ENCODE results near the gene POU6F2. TPM values are rescaled to one million over a fixed set of nuclear protein-coding genes. Genes with fewer than 3 reads are reported as not detected.
"Not testable (repeated sequence)": the region's sequence is repeated elsewhere in the genome, so short reads cannot be mapped to it uniquely, and the experiment has no call there.

POU6F2 gene
- total RNA-seq, 1 donor from 2014 or later = not detected

DNA sequence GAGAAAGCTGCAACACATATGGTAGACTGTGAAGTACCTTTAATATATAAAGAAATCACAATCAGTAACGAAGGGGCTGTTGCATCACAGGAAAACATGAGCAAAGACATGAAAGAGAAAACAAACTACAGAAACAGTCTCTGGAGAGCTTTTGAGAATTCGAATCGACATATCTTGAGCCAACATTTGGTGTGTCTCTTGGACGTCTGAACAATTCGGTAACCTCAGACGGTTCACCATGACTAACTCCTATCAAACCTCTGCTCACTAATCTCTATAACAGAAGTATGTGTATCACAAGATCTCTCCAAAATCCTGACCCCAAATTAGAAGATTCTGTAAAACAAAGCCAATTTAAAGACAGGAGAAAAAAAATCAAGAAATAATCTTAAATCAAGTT, 326.5 kb downstream of the POU6F2 start:
- DNase-seq (ENCODE audit: low read depth in 2 of 2) = no peak

DNA sequence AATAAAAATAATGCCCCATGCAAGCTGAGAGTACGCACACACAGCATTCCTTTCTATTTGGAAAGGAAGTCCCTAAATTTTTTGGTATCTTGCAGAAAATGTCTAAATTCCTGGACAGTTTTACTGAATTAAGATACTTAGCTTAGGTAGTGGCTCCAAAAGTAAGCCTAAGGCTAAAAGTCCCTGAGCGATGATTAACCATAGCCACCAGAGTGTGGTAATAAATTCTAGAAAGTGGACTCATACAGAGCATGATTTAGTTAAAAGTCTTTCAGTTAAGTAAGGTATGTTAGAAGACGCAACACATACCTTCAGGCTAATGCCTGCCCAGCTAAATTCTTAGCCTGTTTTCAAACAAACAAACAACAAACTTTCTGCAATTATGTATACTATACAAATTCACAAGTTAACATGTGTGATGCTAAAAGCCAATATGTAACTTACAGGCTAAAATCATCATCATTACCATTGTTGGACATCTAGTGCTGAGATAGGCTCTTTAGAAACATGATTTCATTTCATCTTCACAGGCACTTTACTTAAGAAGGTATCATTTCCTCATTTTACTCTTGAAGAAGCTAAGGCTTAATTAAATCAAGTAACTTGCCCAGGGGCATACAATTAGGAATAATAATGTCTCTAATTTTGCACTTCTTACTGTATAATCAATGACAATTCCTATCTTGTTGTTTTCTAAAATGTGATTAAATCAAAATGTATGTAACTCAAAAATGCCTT, 327.1 kb downstream of the POU6F2 start:
- no peak for DNase-seq (ENCODE audit: low read depth in 2 of 2)

DNA sequence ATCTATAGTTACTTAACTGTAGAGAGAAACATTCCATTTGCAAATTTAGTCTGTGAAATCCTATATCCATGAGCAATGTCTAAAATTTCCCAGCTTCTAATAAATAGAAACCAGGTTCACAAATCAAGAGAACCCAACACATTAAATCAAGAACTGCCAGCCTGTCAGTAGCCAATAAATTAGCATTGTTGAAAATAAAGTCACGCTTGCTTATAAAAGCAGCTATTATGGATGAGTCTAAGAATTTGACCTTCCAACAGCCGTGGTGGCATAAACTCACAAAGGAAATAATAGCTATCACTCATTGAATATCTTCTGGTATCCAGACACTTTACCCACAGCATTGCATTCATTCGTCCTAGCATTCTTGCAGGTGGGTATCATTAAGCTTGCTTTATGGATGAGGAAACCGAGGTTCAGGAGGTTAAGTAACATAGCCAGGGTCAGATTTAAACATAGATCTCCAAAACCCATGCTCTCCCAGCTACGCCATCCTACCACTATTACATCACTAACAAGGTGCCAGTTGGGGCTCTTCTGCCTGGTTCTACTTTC, 328.4 kb downstream of the POU6F2 start:
- DNase-seq (ENCODE audit: low read depth in 2 of 2) = no peak

DNA sequence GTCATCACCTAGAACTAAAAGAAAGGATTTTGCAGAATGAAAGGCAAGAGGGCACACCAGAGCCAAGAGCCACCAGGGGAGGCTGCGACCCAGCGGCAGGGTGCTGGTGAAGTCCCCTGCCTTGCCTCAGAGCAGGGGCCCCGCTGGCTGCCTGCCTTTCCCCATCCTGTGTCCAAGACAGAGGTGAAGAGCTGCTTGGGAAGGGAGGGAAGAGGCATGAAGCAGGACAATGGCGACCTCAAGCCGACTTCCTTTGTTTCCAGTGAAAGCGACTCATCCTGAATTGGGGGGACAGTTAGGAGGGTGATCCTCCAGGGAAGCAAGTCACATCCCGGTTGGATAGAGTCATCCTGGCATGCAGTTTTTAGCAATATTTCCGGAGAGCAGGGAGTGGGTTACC, 333.0 kb downstream of the POU6F2 start:
- DNase-seq (ENCODE audit: low read depth in 2 of 2) = no peak

DNA sequence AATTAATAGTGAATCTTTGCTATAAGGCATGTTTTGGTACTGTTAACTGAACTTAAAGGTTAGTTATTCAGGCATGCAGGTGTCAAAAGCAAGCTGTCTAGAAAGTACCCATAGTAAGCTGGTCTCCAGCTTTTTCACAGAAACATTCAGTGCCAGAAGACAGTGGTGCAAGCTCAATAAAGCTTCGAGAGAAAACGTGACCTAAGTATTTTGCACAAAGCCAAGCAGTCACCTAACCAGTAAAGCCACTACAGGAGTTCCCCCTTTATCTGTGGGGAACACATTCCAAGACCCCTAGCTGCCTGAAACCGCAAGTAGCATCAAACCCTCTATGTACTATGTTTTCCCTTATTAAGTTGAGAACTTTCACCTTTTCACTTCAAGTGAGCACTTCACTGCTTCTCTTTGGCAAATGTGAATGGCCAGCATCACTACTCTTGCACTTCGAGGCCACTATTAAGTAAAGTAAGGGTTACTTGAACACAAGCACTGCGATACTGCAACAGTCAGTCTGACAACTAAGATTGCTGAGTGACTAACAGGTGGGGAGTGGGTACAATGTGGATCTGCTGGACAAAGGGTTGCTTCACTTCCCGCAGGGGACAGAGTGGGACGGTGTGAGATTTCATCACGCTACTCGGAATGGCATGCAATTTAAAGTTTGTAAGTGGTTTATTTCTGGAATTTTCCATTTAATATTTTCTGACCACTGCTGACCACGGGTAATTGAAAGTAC, 334.7 kb downstream of the POU6F2 start:
- DNase-seq (ENCODE audit: low read depth in 2 of 2) = no peak

DNA sequence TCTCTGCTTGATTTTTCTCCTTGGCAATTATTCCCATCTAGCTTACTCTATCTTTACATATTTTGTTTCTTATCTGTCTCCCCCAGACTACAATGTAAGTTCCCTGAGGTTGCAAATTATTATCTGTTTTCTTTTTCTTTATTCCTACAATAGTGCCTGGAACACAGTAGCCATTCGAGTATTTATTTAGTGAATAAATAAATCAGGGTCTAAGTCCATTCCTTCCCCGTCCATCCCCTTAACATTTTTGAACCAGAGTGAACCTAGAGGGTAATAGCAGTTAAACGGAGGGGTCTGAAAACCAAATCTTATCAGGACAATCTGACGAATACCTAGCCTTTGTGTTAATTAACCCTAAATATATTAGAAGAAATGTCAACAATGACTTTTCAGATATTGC, 335.7 kb downstream of the POU6F2 start:
- DNase-seq (ENCODE audit: low read depth in 2 of 2) = no peak

DNA sequence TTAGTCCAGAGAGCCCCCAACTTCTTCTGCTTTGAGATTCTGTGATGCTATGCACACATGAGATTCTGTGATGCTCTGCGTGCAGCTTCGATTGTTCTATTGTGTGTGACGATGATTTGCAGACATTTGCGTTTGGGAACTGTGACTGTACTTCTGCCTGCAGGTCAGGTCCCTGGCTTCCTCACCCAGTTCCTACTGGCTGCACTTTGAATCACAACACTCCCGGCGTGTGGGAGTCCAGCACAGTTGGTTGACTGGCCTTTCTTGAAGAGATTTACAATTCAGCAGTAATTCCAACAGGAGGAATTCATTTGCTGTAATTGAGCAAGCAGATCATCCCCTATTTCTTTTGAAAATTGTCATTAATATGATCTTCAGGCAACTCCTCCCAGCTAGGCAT, 336.3 kb downstream of the POU6F2 start:
- DNase-seq (ENCODE audit: low read depth in 2 of 2) = no peak

DNA sequence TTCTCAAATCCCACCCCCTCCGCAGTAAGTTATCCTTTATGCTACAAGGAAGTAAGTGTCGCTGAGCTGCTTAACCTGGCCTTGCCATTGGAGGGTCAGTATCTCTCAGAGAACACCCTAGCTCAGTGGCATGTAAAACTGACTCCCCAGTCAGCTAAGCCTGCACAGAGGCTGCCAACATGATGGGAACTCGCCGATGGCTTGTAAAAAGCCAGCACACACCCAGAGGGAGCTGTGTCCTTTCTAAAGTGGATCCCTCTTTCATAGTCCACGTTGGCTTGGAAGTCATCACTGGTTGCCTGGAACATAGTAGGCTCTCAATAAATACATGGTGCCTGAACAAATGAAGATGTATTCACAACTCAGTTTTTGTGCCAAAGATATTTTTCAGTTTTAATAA, 339.4 kb downstream of the POU6F2 start:
- no peak for DNase-seq (ENCODE audit: low read depth in 2 of 2)

DNA sequence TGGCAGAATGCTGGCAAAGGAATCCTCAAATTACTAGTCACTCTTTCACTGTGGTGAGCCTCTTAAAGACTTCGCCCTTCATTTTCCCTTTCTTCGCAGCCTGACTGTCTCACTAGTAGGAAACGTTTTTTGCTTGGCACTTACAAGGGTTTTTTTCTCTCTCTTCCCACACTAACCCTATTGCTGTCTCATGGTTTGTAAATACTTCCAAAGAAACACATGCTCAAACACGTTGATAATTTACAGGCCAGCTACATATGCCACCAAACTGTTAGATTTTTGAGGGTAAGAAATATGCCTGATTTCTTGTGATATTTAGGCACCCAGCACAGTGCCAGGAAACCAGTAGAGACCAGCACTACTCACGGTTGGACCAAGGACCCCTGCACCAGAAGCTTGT, 340.2 kb downstream of the POU6F2 start:
- DNase-seq (ENCODE audit: low read depth in 2 of 2) = no peak

DNA sequence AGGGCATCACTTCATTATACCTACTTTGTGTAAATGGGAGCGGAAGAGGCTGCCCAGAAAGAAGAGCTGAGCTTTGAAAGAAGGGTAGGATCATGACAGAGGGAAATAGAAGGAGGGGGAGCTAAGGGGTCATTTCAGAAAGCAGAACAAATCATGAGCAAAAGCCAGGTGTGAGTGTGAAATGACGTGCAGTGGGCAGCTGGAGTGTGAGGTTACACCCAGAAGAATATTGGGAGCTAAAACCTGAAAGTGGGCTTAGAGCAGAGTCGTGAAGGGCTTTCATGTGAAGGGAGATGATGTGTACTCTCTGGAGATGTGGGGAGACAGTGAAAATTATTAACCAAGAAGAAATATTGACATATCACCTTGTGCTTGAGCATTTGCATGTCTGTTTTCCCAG, 343.5 kb downstream of the POU6F2 start:
- DNase-seq (ENCODE audit: low read depth in 2 of 2) = no peak

DNA sequence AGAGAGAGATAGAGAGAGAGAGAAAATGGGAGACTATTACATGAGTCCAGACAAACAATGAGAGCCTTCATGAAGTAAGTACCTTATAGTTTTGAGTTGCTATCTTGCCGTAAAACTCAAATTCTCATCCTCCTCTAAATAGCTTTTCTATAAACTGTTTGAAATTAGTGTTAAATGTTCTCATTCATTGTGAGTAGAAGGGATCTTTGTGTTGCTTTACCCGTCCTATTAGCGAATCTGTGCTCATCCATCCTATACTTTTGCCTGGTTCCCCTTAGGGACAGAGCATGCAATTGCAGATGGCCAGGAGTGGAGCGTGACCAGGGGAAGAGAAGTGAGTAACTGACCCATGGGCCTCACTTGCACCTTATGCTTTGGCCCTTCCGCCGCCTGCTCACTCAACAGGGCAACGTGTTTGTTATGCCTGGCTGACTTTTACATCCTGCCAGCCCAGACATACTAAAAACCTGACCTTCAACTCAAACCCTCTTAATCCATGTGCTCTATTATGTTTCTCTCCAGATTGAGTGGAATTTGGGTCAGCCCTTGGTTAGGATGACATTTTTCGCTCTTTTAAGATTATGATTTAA, 344.3 kb downstream of the POU6F2 start:
- DNase-seq (ENCODE audit: low read depth in 2 of 2) = no peak

DNA sequence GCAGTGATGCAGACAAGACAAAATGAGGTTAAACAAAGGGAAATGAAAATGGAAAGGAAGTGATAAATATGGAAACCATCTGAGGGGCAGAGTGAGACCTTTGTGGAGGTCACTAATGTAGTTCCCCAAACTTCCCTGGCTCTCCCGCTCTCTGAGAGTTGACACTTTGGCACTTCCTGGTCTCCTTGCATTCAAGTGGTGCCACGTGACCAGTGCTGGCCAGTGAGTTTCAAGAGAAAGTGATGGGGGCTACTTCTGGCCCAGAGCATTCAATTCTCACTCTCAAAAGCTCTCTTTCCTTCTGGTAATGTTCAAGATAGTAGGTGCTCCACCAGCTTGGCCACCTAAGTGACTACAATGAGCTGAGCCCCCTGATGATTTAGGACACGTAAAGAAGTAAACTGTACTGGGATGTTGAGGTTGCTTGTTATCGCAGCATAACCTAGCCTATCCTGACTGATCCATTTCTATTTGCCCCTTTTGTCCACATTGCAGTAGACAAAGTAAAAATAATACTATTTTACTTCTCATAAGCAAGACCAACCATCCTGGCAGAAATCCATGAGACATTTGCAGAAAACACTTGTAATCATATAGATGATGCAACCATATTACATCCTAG, 346.5 kb downstream of the POU6F2 start:
- DNase-seq (ENCODE audit: low read depth in 2 of 2) = no peak

DNA sequence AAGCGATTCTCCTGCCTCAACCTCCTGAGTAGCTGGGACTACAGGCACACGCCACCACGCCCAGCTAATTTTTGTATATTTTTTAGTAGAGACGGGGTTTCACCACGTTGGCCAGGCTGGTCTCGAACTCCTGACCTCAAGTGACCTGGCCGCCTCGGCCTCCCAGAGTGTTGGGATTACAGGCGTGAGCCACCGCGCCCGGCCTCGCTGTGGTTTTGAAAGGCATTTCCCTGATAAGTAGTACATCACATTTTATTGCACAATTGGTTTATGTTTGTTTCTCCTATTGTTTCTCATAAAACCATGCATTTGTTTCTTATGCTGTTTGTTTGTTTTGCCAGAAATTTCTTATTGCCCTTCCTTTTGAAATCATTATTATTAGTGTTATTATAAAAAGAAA, 353.9 kb downstream of the POU6F2 start:
- not testable (repeated sequence) for DNase-seq (ENCODE audit: low read depth in 2 of 2)

DNA sequence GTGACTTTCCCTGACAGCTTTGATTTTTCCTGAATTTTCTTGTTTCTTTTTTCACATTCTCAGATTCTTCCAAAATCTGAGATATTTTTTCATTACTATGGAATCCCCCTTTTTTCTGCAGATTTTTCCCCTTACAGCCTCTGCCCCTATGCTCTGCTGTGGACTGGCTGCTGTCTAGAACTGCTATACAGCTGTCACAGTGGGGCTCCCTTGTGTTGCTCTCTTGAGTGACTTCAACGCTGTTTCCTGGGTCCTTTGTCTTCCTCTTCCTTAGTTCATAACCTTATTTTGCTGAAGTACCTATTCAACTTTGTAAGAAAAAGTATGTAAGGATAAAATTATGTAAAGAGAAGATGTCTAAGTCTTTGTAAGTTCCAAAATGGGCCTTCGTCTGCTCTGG, 354.4 kb downstream of the POU6F2 start:
- DNase-seq (ENCODE audit: low read depth in 2 of 2) = no peak

DNA sequence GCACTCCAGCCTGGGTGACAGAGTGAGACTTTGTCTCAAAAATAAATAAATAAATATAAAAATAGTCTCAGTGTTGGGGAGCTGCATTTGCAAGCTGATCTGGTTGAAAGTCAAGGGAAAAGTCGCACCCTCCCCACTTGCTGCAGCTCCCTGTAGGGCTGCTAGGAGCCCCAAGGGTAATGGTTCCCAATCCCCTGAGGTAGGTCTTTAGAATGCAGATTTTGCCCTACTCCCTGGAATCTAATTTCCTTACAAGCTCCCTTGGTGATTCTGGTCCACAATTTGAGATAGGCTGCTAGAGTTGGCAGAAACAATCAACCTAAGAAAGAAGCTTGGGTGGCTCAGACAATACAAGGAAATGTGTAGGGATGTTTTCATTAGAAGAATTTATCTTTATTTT, 356.0 kb downstream of the POU6F2 start:
- no peak for DNase-seq (ENCODE audit: low read depth in 2 of 2)

DNA sequence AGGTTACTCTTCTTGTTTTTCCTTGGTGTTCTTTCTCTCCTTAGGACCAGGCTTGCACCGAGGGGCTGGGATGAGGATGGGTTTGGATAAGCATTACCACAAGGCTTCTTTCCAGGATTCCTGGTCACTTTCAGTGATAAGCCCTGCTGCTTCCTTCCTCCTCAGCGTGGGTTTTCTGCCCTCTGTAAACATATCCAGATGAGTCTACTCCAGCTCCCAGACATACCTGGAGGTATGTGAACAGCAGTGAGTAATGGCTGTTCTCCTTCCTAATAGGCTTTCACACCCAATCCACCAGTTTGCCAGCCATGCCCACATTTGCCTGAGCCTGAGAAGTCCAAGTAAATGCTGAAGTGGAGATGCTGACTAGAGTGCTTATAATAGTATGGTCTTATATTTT, 358.7 kb downstream of the POU6F2 start:
- no peak for DNase-seq (ENCODE audit: low read depth in 2 of 2)

DNA sequence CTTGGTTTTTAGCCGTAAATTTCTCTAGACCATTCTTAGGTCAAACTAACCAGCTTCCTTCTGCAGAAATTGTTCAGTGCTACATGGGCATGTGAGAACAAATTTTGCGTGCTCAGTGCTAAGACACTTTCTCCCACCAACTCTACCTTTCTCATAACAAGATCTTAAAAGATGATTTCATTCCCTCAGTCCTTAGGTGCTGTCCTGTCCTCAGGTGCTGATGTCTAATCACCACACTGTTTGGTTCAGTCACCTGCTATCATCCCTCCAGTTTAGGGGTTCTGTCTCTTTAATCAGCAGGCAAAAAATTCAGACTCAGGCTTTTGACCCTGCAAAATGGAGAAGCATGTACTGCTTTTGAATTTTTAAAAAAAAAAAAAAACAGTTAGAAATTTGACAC, 361.0 kb downstream of the POU6F2 start:
- no peak for DNase-seq (ENCODE audit: low read depth in 2 of 2)

DNA sequence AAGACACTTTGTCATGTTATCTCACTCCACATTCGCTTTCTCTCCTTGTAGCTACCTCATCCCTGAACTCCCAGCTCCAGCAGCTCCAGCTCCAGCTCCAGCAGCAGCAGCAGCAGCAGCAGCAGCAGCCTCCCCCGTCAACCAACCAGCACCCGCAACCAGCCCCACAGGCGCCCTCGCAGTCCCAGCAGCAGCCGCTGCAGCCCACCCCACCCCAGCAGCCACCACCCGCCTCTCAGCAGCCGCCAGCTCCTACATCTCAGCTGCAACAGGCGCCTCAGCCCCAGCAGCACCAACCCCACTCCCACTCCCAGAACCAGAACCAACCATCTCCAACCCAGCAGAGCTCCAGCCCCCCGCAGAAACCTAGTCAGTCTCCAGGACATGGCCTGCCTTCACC, 361.9 kb downstream of the POU6F2 start:
- no peak for DNase-seq (ENCODE audit: low read depth in 2 of 2)

DNA sequence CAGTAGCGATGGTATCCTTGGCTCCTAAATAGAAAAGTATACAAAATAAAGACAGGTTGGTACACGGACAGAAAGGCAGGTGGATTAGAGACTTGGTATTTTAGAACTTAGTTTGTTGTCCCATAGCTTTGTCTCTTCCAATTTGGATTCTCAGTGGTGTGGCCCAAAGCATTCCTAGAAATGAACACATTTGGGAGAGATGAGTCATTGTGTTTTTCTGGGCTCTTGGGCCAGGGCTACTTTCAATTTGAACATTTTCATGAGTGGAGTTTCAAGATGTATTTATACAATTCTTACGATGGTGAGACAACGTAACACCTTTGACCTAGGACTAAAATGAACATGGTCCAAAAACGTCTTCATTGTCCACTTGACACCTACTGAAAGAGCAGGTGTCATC, 363.4 kb downstream of the POU6F2 start:
- DNase-seq (ENCODE audit: low read depth in 2 of 2) = no peak

DNA sequence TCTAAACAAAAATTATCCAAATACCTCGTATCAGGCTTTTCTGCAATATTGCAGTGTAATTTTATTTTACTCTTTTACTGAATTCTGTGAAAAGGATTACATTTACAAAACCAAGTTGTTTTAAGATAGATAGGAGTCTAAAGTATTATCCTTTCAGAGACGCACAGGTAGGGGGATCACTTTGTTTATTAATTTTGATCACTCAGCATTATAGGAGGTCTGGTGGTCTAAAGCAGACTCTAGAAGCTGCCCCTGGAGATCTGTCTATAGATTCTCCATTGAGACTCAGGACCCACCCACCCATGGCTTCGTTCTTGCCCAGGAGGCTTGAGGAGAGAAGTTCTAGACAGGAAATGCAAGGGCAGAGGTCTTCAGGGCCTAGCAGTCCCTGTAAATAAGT, 365.1 kb downstream of the POU6F2 start:
- DNase-seq (ENCODE audit: low read depth in 2 of 2) = no peak

DNA sequence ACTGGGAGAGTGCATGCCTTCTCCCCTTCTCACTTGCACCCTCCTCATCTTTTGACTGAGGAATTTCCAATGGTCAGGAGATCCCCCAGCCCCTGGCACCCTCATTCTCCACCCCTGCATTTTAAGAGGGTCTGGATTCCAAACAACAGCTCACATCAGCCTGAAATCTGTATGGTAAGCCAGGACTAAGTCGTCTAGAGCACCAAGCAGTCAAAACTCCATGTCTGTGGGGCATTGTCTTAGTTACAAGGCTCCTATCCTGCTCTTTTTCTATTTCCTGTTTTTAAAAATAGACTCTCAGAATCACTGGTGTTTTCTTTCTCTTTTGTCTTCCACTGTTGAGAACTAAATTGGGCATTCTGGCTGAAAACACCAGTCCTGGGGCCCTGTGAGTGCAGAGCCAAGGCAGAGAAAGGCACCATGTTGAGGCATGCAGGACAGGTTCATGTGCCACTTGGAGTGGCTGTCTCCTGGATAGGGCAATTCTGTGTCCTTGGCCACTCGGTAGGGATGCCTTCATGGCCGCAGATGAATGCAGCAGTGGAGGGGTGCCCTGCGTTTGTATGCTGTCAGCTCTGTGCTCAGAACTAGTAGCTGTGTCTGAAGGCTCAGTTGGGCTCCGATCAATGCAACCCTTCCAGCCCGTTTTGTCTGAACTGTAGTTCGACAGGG, 371.9 kb downstream of the POU6F2 start:
- no peak for DNase-seq (ENCODE audit: low read depth in 2 of 2)

Data from lung microvascular endothelial cell (primary cell).